Kidney (tissue), 14 donors: ENCODE measurements around the gene COL5A2. TPM values are rescaled to one million over a fixed set of nuclear protein-coding genes. Genes with fewer than 3 reads are reported as not detected.

Source experiments
- DNase-seq, 5 donors: peaks; one replicate each; pipeline ENCODE4 v3.0.0-alpha.2; 2013 to 2020
- FAIRE-seq: peaks from 2 replicates; lab custom pipeline; 2012; peaks lifted over from hg19 to GRCh38; lab: Jason Lieb, UNC
- H3K27ac ChIP-seq, 2 donors: one replicate each; pipeline ENCODE4 v1.7.0; 2013; ENCODE audit warnings: low read depth in 2 of 2, low read length in 2 of 2, inconsistent platforms in 1 of 2
- H3K27me3 ChIP-seq: one replicate; pipeline ENCODE4 v1.7.1; 2013; ENCODE audit warnings: low read length, inconsistent platforms; ENCODE audit not compliant: control insufficient read depth, insufficient read depth
- H3K36me3 ChIP-seq, 3 donors: one replicate each; pipeline versions ENCODE4 v1.7.0 to v1.7.1; 2013; ENCODE audit warnings: low read length in 3 of 3, control low read depth in 1 of 3, inconsistent platforms in 1 of 3; ENCODE audit not compliant: insufficient read depth in 3 of 3, control insufficient read depth in 2 of 3
- H3K4me1 ChIP-seq, 3 donors: one replicate each; pipeline versions ENCODE4 v1.7.0 to v1.7.1; 2013; ENCODE audit warnings: low read length in 3 of 3, inconsistent platforms in 1 of 3, low read depth in 1 of 3; ENCODE audit not compliant: control insufficient read depth in 2 of 3, insufficient read depth in 2 of 3
- H3K4me3 ChIP-seq, 3 donors: one replicate each; pipeline versions ENCODE4 v1.7.0 to v1.8.1; 2013; ENCODE audit warnings: low read length in 3 of 3, control low read depth in 1 of 3, inconsistent platforms in 1 of 3
- H3K9ac ChIP-seq, 3 donors: one replicate each; pipeline versions ENCODE4 v1.7.0 to v1.7.1; 2013; ENCODE audit warnings: low read length in 3 of 3, control low read depth in 1 of 3, inconsistent platforms in 1 of 3
- H3K9me3 ChIP-seq, 3 donors: one replicate each; pipeline versions ENCODE4 v1.7.0 to v1.7.1; 2013; ENCODE audit warnings: low read length in 3 of 3, control low read depth in 1 of 3, inconsistent platforms in 1 of 3; ENCODE audit not compliant: control insufficient read depth in 2 of 3, insufficient read depth in 1 of 3
- intact Hi-C: fragments of 100-400 bp; cut with DNase I; formaldehyde crosslinking; loops from one replicate; pipeline ENCODE4 v1.11.1; 2022
- microRNA-seq: library from miRNA; unstranded; fragments of <30 nt; microRNA quantifications from one replicate; pipeline ENCODE4 v1.2.0, GENCODE V29; 2020
- polyA plus RNA-seq: library from polyadenylated mRNA; stranded (reverse); fragments of 350-450 nt; fragmentation: Illumina TruSeq; extraction: RNeasy Lipid Tissue Mini Kit (QIAGEN cat#74804); gene quantifications from one replicate; pipeline ENCODE4 v1.2.3, GENCODE V29; 2014; ENCODE audit warnings: low read depth, low replicate concordance; ENCODE audit not compliant: insufficient read depth
- total RNA-seq: library from RNA; stranded (reverse); fragmentation: NEBNext Ultra II Directional; extraction: Animal tissue kit (Norgen Biotek cat#: 25700); gene quantifications from one replicate; pipeline ENCODE4 v1.2.1, GENCODE V29; 2021
- TF ChIP-seq, protein P1 (sequence below): IDR thresholded peaks from 3 replicates; pipeline ENCODE4 v1.5.1; 2012; ENCODE audit warnings: mild to moderate bottlenecking, moderate library complexity, borderline replicate concordance; ENCODE audit not compliant: insufficient read depth; ENCODE audit errors: extremely low read depth
- donor health status: control.
- donor health status: control.
- donor health status: control.
- donor health status: control.
- donor health status: control.
- donor health status: DM: yes; HTN: yes; CAD: no.
- donor health status: Normal renal cell carcinoma (clear cell type).

COL5A2 gene
- total and polyA plus RNA-seq, 2 donors from 2014 or later = 3.6 to 12.3 TPM

DNA sequence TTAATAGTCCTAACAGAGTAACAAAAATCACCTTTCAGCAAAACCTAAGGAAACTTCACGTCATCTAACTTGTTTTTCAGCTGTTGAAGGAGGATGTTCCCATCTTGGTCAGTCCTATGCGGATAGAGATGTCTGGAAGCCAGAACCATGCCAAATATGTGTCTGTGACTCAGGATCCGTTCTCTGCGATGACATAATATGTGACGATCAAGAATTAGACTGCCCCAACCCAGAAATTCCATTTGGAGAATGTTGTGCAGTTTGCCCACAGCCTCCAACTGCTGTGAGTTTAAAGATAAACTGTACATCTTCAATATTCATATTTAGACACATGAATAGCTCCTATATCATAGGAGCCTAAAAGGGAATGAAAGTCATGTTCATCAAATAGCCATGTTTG lies 194.9 kb downstream of the COL5A2 start:
- H3K36me3 ChIP-seq = peaks cover 0 to 4% (median 3%) of the 10 kb centered on the region in 3 donors
- DNase-seq = no peak
- no peak overlapping the region for H3K27ac ChIP-seq
- intact Hi-C loops = no loop called here
- H3K4me3 ChIP-seq = no peak overlapping the region
- H3K27me3 ChIP-seq = no peaks in the 10 kb centered on the region
- no peaks in the 10 kb centered on the region for H3K4me1 ChIP-seq
- H3K9ac ChIP-seq = no peak overlapping the region
- no peak for FAIRE-seq
- H3K9me3 ChIP-seq = no peaks in the 10 kb centered on the region
- TF ChIP-seq, protein P1, sequence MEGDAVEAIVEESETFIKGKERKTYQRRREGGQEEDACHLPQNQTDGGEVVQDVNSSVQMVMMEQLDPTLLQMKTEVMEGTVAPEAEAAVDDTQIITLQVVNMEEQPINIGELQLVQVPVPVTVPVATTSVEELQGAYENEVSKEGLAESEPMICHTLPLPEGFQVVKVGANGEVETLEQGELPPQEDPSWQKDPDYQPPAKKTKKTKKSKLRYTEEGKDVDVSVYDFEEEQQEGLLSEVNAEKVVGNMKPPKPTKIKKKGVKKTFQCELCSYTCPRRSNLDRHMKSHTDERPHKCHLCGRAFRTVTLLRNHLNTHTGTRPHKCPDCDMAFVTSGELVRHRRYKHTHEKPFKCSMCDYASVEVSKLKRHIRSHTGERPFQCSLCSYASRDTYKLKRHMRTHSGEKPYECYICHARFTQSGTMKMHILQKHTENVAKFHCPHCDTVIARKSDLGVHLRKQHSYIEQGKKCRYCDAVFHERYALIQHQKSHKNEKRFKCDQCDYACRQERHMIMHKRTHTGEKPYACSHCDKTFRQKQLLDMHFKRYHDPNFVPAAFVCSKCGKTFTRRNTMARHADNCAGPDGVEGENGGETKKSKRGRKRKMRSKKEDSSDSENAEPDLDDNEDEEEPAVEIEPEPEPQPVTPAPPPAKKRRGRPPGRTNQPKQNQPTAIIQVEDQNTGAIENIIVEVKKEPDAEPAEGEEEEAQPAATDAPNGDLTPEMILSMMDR = no peak

DNA sequence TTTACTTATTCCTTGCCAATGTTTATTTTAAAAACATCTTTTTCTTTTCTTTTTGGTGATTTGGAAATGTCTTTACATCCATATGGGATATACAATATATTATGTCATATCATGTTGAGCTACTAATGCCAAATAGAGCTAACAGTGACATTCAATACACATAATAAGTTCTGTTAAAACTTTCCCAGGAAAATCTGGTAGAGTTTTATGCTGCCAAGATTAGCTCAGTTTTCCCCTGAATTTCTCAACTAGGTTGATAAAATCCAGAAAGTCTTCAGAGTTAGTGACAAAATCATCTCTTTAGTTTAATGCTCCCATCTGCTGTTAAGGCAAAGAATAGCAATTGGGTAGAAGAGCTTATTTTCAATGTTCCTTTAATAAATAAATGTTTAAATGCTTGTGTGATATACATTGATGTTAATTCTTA lies 195.5 kb downstream of the COL5A2 start:
- H3K9ac ChIP-seq = peak overlapping the region in 1 of 3 donors; percentile 12
- TF ChIP-seq, protein P1 = no peak
- H3K4me3 ChIP-seq = no peak overlapping the region
- H3K27me3 ChIP-seq = no peaks in the 10 kb centered on the region
- H3K36me3 ChIP-seq = peaks cover 0 to 4% (median 3%) of the 10 kb centered on the region in 3 donors
- peak overlapping the region in 1 of 2 donors; percentile 14 for H3K27ac ChIP-seq
- no peaks in the 10 kb centered on the region for H3K9me3 ChIP-seq
- DNase-seq (no peak), FAIRE-seq (peak; percentile 39)
- no peaks in the 10 kb centered on the region for H3K4me1 ChIP-seq
- intact Hi-C loops = no loop called here

DNA sequence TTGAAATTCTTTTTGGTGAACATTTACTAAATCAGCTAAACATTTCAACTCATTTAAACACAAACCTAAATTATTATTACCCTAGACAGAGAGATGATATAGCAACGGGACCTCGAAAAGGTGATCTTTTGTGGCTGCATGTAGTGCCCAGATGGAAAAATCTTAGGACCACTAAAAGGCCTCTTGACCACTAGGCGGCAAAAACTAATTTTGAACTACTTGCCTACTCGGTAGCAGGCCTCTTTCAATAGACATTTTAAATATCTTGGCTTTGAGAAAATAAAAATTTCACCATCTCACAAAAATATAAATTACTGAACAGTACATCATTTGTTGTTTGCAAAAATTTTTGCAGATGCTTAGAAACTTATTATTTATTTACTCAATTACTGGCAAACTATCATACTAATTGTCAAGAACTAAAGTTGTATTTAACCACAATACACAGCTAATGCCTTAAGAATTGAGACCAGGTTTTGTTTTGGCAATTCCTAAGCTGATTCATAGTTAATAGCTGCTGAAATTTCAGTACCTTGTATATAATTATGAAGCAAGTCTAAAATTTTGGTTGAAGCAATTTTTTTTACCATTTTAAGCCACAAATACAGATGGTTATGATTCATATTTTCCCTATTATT lies 196.0 kb downstream of the COL5A2 start:
- peak overlapping the region in 1 of 3 donors; percentile 12 for H3K9ac ChIP-seq

More for the DNA sequence above, 196.0 kb downstream of the COL5A2 start:
- Histone ChIP-seq H3K4me3 (no peak overlapping the region), H3K27ac (peak overlapping the region in 1 of 2 donors; percentile 14), H3K27me3 (no peaks in the 10 kb centered on the region), H3K4me1 (no peaks in the 10 kb centered on the region), H3K36me3 (peaks cover 0 to 4% (median 3%) of the 10 kb centered on the region in 3 donors), H3K9me3 (no peaks in the 10 kb centered on the region)
- FAIRE-seq (no peak), DNase-seq (no peak)
- intact Hi-C loops = no loop called here
- TF ChIP-seq, protein P1 = no peak

Small RNA genes lying within 50 kb of the gene (microRNA-seq; reads per million reads assigned to microRNA genes)
- gene MIR3129 = not detected
- gene MIR3606 = not detected

Other genes starting within 250 kb of the COL5A2 start
- 138 TPM for gene COL3A1, start 205.4 kb downstream of the COL5A2 start, total RNA-seq
- 32.2 TPM for gene COL3A1, start 205.4 kb downstream of the COL5A2 start, polyA plus RNA-seq